H9 (cell line): ENCODE data around the gene NTSR2. TPM values are rescaled to one million over a fixed set of nuclear protein-coding genes. Genes with fewer than 3 reads are reported as not detected.
A peak's percentile ranks its signal among the peaks of the same experiment; 100 is the strongest.

ENCODE experiments used
- DNase-seq: peaks from one replicate; pipeline ENCODE4 v3.0.0-alpha.2; 2017
- H2AFZ ChIP-seq: one replicate; pipeline ENCODE4 v1.6.1; 2013; ENCODE audit warnings: mild to moderate bottlenecking, low read length, control low read depth, moderate library complexity
- H2AK5ac ChIP-seq: 2 replicates; pipeline ENCODE4 v1.6.1; 2013; ENCODE audit warnings: low read length, control low read depth, mixed read lengths; ENCODE audit not compliant: insufficient read length
- H2BK120ac ChIP-seq: one replicate; pipeline ENCODE4 v1.6.1; 2013; ENCODE audit warnings: low read depth, mild to moderate bottlenecking, low read length, control low read depth, inconsistent platforms; ENCODE audit not compliant: poor library complexity, severe bottlenecking
- H2BK12ac ChIP-seq: 2 replicates; pipeline ENCODE4 v1.6.1; 2013; ENCODE audit warnings: low read length, control low read depth, mixed read lengths, low read depth; ENCODE audit not compliant: insufficient read length
- H2BK15ac ChIP-seq: 2 replicates; pipeline ENCODE4 v1.6.1; 2013; ENCODE audit warnings: low read depth, low read length, control low read depth
- H2BK20ac ChIP-seq: one replicate; pipeline ENCODE4 v1.6.1; 2013; ENCODE audit warnings: low read depth, mild to moderate bottlenecking, low read length, control low read depth, inconsistent platforms; ENCODE audit not compliant: poor library complexity, severe bottlenecking
- H2BK5ac ChIP-seq: 2 replicates; pipeline ENCODE4 v1.6.1; 2013; ENCODE audit warnings: low read length, control low read depth, mixed read lengths; ENCODE audit not compliant: insufficient read length
- H3K14ac ChIP-seq: 2 replicates; pipeline ENCODE4 v1.6.1; 2013; ENCODE audit warnings: low read length, control low read depth; ENCODE audit not compliant: insufficient read depth
- H3K18ac ChIP-seq: 2 replicates; pipeline ENCODE4 v1.6.1; 2013; ENCODE audit warnings: low read depth, mild to moderate bottlenecking, mixed read lengths, low read length, control low read depth; ENCODE audit not compliant: insufficient read length
- H3K23ac ChIP-seq: 2 replicates; pipeline ENCODE4 v1.6.1; 2013; ENCODE audit warnings: low read length, control low read depth, mixed read lengths, low read depth; ENCODE audit not compliant: insufficient read length
- H3K23me2 ChIP-seq: 2 replicates; pipeline ENCODE4 v1.6.1; 2013; ENCODE audit warnings: low read depth, mild to moderate bottlenecking, mixed read lengths, low read length, control low read depth; ENCODE audit not compliant: insufficient read length, poor library complexity, severe bottlenecking
- H3K27ac ChIP-seq: 2 replicates; pipeline ENCODE4 v1.5.1; 2013; ENCODE audit warnings: low read length, control low read depth, mixed read lengths, low read depth; ENCODE audit not compliant: insufficient read length
- H3K27me3 ChIP-seq: 2 replicates; pipeline ENCODE4 v1.6.1; 2013; ENCODE audit warnings: low read length, control low read depth, inconsistent platforms; ENCODE audit not compliant: insufficient read depth
- H3K4ac ChIP-seq: 2 replicates; pipeline ENCODE4 v1.6.1; 2013; ENCODE audit warnings: low read depth, mild to moderate bottlenecking, control low read depth, inconsistent platforms, low read length, moderate library complexity
- H3K4me1 ChIP-seq: 2 replicates; pipeline ENCODE4 v1.6.1; 2013; ENCODE audit warnings: low read length, control low read depth, inconsistent platforms; ENCODE audit not compliant: insufficient read depth
- H3K4me2 ChIP-seq: 2 replicates; pipeline ENCODE4 v1.6.1; 2013; ENCODE audit warnings: low read length, control low read depth, mixed read lengths; ENCODE audit not compliant: insufficient read length, insufficient read depth
- H3K56ac ChIP-seq: 2 replicates; pipeline ENCODE4 v1.6.1; 2013; ENCODE audit warnings: low read depth, mild to moderate bottlenecking, mixed read lengths, low read length, control low read depth; ENCODE audit not compliant: insufficient read length
- H3K79me1 ChIP-seq: 2 replicates; pipeline ENCODE4 v1.6.1; 2013; ENCODE audit warnings: low read depth, mild to moderate bottlenecking, moderate library complexity, low read length, control low read depth, inconsistent platforms; ENCODE audit not compliant: insufficient read depth, poor library complexity, severe bottlenecking
- H3K79me2 ChIP-seq: 2 replicates; pipeline ENCODE4 v1.6.1; 2013; ENCODE audit warnings: low read length, control low read depth, inconsistent platforms; ENCODE audit not compliant: insufficient read depth
- H3K9ac ChIP-seq: 2 replicates; pipeline ENCODE4 v1.6.1; 2013; ENCODE audit warnings: low read length, control low read depth, mixed read lengths; ENCODE audit not compliant: insufficient read length; ENCODE audit errors: extremely low read depth
- H3K9me3 ChIP-seq: one replicate; pipeline ENCODE4 v1.6.1; 2013; ENCODE audit warnings: low read depth, low read length, inconsistent platforms; ENCODE audit not compliant: control insufficient read depth
- H3T11ph ChIP-seq: one replicate; pipeline ENCODE4 v1.6.1; 2013; ENCODE audit warnings: mild to moderate bottlenecking, low read length, control low read depth, inconsistent platforms
- H4K20me1 ChIP-seq: one replicate; pipeline ENCODE4 v1.6.1; 2013; ENCODE audit not compliant: control insufficient read depth, insufficient read length, insufficient read depth
- H4K5ac ChIP-seq: 2 replicates; pipeline ENCODE4 v1.6.1; 2013; ENCODE audit warnings: low read depth, mild to moderate bottlenecking, mixed read lengths, low read length, control low read depth; ENCODE audit not compliant: insufficient read length
- H4K8ac ChIP-seq: replicated peaks from 2 replicates; pipeline ENCODE4 v1.6.1; 2013; ENCODE audit warnings: low read length, control low read depth, mixed read lengths, low read depth; ENCODE audit not compliant: insufficient read length
- H4K91ac ChIP-seq: 2 replicates; pipeline ENCODE4 v1.6.1; 2013; ENCODE audit warnings: low read depth, mild to moderate bottlenecking, moderate library complexity, mixed read lengths, low read length, control low read depth; ENCODE audit not compliant: insufficient read length
- H3K27ac Mint-ChIP-seq, 3 experiments: 2 replicates in 2 of 3; 3 replicates in 1 of 3; pipeline ENCODE4 v1.8.0; 2020 to 2021; ENCODE audit warnings: mixed read lengths in 3 of 3, mild to moderate bottlenecking in 1 of 3, moderate library complexity in 1 of 3
- H3K27me3 Mint-ChIP-seq: 2 replicates; pipeline ENCODE4 v1.8.0; 2021; ENCODE audit warnings: low read depth, mild to moderate bottlenecking, moderate library complexity, mixed read lengths
- H3K36me3 Mint-ChIP-seq, 3 experiments: 2 replicates in 2 of 3; 3 replicates in 1 of 3; pipeline ENCODE4 v1.8.0; 2020 to 2021; ENCODE audit warnings: low read depth in 3 of 3, mixed read lengths in 3 of 3; ENCODE audit not compliant: insufficient read depth in 1 of 3
- H3K4me1 Mint-ChIP-seq, 2 experiments: 2 replicates each; pipeline ENCODE4 v1.8.0; 2020; ENCODE audit warnings: mixed read lengths in 2 of 2
- H3K4me3 Mint-ChIP-seq, 2 experiments: 2 replicates in 1 of 2; 3 replicates in 1 of 2; pipeline ENCODE4 v1.8.0; 2020 to 2021; ENCODE audit warnings: mild to moderate bottlenecking in 2 of 2, mixed read lengths in 2 of 2, moderate library complexity in 1 of 2
- H3K9me3 Mint-ChIP-seq, 2 experiments: 2 replicates in 1 of 2; 3 replicates in 1 of 2; pipeline ENCODE4 v1.8.0; 2020; ENCODE audit warnings: mild to moderate bottlenecking in 2 of 2, mixed read lengths in 2 of 2, moderate library complexity in 1 of 2
- WGBS: extraction: QIAGEN DNeasy Blood & Tissue Kit; methylation state at CpG from one replicate; pipeline ENCODE4 v1.1.7; 2013; ENCODE audit warnings: missing lambda C conversion rate, low lambda C conversion rate, mixed read lengths; ENCODE audit not compliant: insufficient read length; ENCODE audit errors: extremely low coverage; 5-methylcytosine and 5-hydroxymethylcytosine counted together
- total RNA-seq: library from RNA; stranded (reverse); gene quantifications from 2 replicates; pipeline ENCODE4 v1.2.1, GENCODE V29; 2021
- TF ChIP-seq, protein P1 (sequence below): fragments of 200-600 bp; sonication (generic); conservative IDR thresholded peaks from 3 replicates; pipeline ENCODE4 v1.8.0; 2021; ENCODE audit warnings: antibody characterized with exemption, mild to moderate bottlenecking

NTSR2 gene
- total RNA-seq, 1 experiment from 2014 or later: not detected

DNA sequence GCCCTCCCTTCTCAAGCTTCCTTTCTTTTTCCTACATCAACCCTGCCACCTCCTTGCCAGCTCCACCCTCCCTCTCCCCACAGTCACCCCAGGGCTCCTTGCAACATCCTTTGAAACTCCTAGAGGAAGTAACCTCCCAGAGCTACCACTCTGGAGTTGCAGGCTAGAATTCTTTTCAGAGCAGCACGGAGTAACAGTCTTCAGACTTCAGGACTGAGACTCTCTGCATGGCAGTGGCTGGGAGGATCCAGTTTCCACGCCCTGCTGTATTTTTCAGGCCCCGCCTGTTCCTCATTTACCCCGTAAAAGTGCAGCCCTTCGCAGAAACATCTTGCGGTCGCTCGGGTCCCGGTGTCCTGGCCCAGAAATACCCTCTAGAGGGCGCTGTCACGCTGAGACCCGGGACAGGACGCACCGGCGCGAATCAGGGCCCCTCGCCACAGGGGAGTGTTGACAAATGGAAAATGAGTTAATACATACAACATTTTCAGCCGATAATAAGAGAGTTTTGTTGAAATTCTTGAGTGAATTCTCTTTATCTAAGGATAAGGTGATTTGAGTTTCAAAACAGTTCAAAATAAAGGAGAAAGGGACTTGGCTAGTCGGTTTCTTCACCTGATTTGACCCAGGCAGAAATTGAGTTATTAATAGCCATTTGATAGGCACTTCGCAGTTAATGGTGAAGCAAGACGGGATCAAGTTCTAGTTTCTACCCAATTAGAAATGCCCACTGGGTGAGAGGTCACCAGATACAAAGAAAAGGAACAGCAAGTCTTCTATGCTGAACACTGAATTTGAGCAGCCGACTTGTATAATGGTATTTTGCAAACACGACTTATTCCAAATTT lies 18.5 kb upstream of the NTSR2 start:
- peaks cover 18% of the 10 kb centered on the region for H3K27me3 Mint-ChIP-seq
- Histone ChIP-seq H4K8ac (no peak overlapping the region), H3K79me1 (no peaks in the 10 kb centered on the region), H3K79me2 (no peaks in the 10 kb centered on the region), H3K9me3 (no peaks in the 10 kb centered on the region), H3T11ph (no peak overlapping the region), H3K23ac (no peak overlapping the region), H3K18ac (no peak overlapping the region), H3K4me2 (peak overlapping the region; percentile 16), H4K20me1 (no peaks in the 10 kb centered on the region), H3K23me2 (no peaks in the 10 kb centered on the region), H2BK120ac (no peak overlapping the region), H3K56ac (no peak overlapping the region), H2BK15ac (no peak overlapping the region), H4K91ac (no peak overlapping the region), H3K4me1 (peaks cover 2% of the 10 kb centered on the region; the same call in 1 of the 2 replicates), H2AFZ (no peak overlapping the region), H3K14ac (no peak overlapping the region), H3K9ac (no peak overlapping the region), H3K27ac (no peak overlapping the region), H2AK5ac (no peak overlapping the region), H3K4ac (no peak overlapping the region), H2BK20ac (no peak overlapping the region), H2BK12ac (no peak overlapping the region), H3K27me3 (no peaks in the 10 kb centered on the region), H4K5ac (no peak overlapping the region), H2BK5ac (no peak overlapping the region)
- H3K4me3 Mint-ChIP-seq: peak overlapping the region; percentile 51 to 70
- peaks cover 15% of the 10 kb centered on the region in 2 experiments for H3K4me1 Mint-ChIP-seq
- TF ChIP-seq, protein P1, sequence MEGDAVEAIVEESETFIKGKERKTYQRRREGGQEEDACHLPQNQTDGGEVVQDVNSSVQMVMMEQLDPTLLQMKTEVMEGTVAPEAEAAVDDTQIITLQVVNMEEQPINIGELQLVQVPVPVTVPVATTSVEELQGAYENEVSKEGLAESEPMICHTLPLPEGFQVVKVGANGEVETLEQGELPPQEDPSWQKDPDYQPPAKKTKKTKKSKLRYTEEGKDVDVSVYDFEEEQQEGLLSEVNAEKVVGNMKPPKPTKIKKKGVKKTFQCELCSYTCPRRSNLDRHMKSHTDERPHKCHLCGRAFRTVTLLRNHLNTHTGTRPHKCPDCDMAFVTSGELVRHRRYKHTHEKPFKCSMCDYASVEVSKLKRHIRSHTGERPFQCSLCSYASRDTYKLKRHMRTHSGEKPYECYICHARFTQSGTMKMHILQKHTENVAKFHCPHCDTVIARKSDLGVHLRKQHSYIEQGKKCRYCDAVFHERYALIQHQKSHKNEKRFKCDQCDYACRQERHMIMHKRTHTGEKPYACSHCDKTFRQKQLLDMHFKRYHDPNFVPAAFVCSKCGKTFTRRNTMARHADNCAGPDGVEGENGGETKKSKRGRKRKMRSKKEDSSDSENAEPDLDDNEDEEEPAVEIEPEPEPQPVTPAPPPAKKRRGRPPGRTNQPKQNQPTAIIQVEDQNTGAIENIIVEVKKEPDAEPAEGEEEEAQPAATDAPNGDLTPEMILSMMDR: peak; percentile 98
- H3K9me3 Mint-ChIP-seq: no peaks in the 10 kb centered on the region
- peak; percentile 85 for DNase-seq
- no CpG with 5 or more reads among the region's 23 CpGs for WGBS
- H3K36me3 Mint-ChIP-seq: no peaks in the 10 kb centered on the region; a peak in 1 of 7 replicates
- H3K27ac Mint-ChIP-seq: peak overlapping the region in 2 of 3 experiments; percentile 36 to 42; a peak in 2 of 7 replicates
